Spleen (tissue), 7 donors: ENCODE data around the gene BCAT1.

ENCODE experiments used
- CTCF ChIP-seq, 11 experiments: fragments of 200-600 bp in 7 of 11; fragments of 450-650 bp in 4 of 11; sonication (generic) in 4 of 11; IDR thresholded peaks in 8 of 11; conservative IDR thresholded peaks in 3 of 11; 1 replicate in 7 of 11; 2 replicates in 4 of 11; pipeline versions ENCODE4 v1.4.0 to v1.8.0; 2016 to 2021; ENCODE audit warnings: antibody characterized with exemption in 11 of 11, inconsistent platforms in 4 of 11, mild to moderate bottlenecking in 1 of 11
- POLR2A ChIP-seq, 3 donors: fragments of 450-650 bp; IDR thresholded peaks; one replicate each; pipeline ENCODE4 v1.5.1; 2017; ENCODE audit warnings: antibody characterized with exemption in 3 of 3, mild to moderate bottlenecking in 1 of 3
- donor health status: DM: no; HTN: no; CAD: no; lungs with moderate emphysema.
- donor health status: DM: no; HTN: no; CAD: no.
- donor health status: DM: no; HTN: no; CAD: no.

DNA sequence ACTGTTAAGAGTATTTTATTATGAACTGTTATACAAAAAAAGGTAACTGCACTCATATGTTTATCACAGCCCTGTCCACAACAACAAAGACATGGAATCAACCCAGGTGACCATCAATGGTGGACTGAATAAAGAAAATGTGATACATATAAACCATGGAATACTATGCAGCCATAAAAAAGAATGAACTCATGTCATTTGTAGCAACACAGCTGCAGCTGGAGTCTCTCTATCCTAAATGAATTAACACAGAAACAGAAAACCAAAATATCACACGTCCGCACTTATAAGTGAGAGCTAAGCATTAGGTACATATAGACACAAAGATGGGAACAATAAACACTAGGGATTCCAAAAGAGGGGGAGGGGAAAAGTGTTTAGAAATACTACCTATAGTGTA is 95.8 kb downstream of the BCAT1 start:
- TF ChIP-seq CTCF (IDR thresholded peaks at IDR 0.05 in 8 of 11, conservative IDR thresholded peaks at IDR 0.05 in 3 of 11) (no peak), POLR2A (IDR thresholded peaks at IDR 0.05) (no peak)
